SK-N-MC (cell line): Measurements from ENCODE around the gene MCRIP2.

ENCODE experiments used
- EZH2 ChIP-seq: fragments of 200-600 bp; sonication (generic); IDR thresholded peaks from one replicate; pipeline ENCODE4 v1.6.1; 2017; ENCODE audit warnings: antibody characterized with exemption
- FOXP2 ChIP-seq: optimal IDR thresholded peaks from 2 replicates; pipeline ENCODE3; 2011; ENCODE audit warnings: mild to moderate bottlenecking, moderate library complexity; ENCODE audit not compliant: insufficient read depth; ENCODE audit errors: extremely low read length, control extremely low read depth
- POLR2AphosphoS5 ChIP-seq: IDR thresholded peaks from 2 replicates; pipeline ENCODE4 v1.6.1; 2012; ENCODE audit warnings: mild to moderate bottlenecking, low read depth, low read length, borderline replicate concordance

- TF ChIP-seq EZH2: no peak
- no peak for TF ChIP-seq POLR2AphosphoS5
- TF ChIP-seq FOXP2: no peak
Measured at GRCh38 chr16:610513-611381, 30.9 kb upstream of the MCRIP2 start.
